ENCODE data around the gene MTLN. TPM values are rescaled to one million over a fixed set of nuclear protein-coding genes. Genes with fewer than 3 reads are reported as not detected.

The MTLN gene, protein sequence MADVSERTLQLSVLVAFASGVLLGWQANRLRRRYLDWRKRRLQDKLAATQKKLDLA
- 44.4 and 101 TPM in 2 replicates for total RNA-seq

DNA sequence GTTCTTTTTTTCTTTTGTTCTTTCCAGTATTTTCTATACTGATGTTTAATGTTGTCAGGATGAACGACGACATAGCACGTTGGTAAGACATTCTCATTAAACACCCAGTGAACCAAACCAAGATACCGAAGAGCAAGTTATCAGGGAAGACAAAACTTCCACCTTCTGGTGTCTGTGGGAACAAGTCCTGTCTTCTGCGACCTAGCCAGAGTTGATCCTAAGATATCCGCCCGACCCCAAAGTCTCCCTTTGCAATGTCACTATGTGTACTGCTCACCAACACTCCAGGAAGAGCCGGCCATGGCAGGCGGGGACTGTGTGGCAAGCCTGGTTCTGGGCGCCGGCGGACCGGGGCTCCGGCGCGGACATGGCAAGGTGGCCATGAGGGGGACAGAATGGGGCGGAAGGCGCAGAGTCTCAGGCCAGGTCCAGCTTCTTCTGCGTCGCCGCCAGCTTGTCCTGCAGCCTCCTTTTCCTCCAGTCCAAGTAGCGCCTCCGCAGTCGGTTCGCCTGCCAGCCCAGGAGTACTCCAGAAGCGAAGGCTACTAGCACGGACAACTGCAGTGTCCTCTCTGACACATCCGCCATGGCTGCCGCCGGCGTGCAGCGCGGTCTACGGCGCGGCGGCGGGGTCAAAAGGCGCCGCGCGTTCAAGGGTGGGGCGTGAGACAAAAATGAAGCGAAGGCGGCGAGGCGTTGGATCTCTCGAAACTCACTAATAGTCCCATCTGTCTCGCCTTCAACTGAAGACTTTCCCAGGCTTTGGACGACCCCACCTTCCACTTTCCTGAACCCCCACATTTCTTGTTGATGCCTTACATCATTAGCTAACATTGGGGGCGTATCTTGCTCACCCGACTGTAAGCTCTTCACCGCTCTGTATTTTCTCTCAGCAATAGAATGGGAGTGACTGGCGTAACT lies at the start of gene MTLN:
MTLN (minus strand) TSS at position 610 of the 921 bp plus-strand sequence; CDS start at position 588, 22 bp downstream.

DNA sequence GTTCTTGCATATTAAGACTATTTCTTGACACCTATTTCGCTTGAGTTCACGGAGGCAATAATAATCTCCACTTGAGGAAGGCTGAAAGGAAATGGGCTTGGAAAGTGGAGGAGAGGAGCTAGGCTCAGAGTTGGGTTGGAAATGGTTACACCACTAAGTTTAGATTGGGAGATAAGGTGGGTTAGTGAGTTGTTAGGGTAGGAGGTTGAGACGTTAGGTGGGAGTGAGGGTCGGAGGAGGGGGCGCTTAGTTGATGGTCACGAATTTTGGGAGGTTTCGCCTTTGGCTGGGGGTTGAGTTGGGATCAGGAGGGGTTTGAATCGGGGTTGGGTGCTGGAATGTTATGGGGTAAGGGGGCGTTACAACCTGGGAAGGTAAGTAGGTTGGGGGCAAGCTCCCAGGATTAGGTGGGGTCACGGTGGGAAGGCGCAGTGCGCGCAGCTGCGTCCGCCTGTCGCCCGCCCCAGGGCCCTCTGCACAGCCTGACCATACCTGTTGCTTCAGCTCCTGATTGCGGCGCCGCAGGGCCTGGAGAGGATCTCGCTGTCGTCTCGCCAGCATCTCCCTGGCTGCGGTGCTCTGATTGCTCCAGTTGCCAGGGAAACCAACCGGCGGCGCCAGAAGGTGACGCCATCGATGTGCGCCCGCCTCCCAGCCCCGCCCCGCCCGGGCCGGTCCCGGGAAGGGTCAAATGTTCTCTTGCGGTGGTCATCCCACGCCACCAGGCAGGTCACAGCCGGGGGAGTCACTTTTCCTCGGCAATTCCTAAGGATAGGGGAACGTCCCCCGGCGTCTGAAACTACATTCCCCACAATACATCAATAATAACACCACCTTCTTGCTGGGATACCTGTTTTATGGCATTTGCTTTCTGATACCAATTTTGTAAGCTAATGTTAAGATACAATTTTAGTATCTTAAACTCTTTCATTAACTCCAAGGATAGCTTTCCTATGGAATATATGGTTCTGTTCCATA lies 7.7 kb downstream of the MTLN start, which contains the start of gene NPHP1:
NPHP1 (minus strand) TSS at position 606 of the 978 bp plus-strand sequence; CDS start at position 561, 45 bp downstream.

Other genes starting within 250 kb of the MTLN start
- gene MALL, start 96.7 kb downstream of the MTLN start, total RNA-seq: 23.1 and 47.9 TPM in 2 replicates
- gene NPHP1, start 7.5 kb downstream of the MTLN start, total RNA-seq: 1.9 and 2.5 TPM in 2 replicates